Lower lobe of right lung (tissue), 2 donors: Measurements from ENCODE around the gene GIMAP8. TPM values are rescaled to one million over a fixed set of nuclear protein-coding genes. Genes with fewer than 3 reads are reported as not detected.

Source experiments
- ATAC-seq, 2 donors: fragments of 200-7000 bp; cut with Tn5 transposase; one replicate each; pipeline ENCODE4 v1.9.1; 2020 to 2022; ENCODE audit warnings: mild to moderate bottlenecking in 2 of 2, moderate library complexity in 2 of 2
- DNase-seq: peaks from one replicate; pipeline ENCODE4 v3.0.0-alpha.2; 2020
- H3K27ac ChIP-seq: fragments of 200-600 bp; one replicate; pipeline ENCODE4 v1.8.0; 2022
- H3K27me3 ChIP-seq: fragments of 200-600 bp; one replicate; pipeline ENCODE4 v1.8.0; 2022; ENCODE audit warnings: low read depth
- H3K36me3 ChIP-seq: fragments of 200-600 bp; one replicate; pipeline ENCODE4 v1.8.0; 2022; ENCODE audit warnings: mild to moderate bottlenecking
- H3K4me1 ChIP-seq: fragments of 200-600 bp; one replicate; pipeline ENCODE4 v1.8.0; 2022
- H3K4me3 ChIP-seq: fragments of 200-600 bp; one replicate; pipeline ENCODE4 v1.8.0; 2022; ENCODE audit warnings: mild to moderate bottlenecking
- H3K9me3 ChIP-seq: fragments of 200-600 bp; one replicate; pipeline ENCODE4 v1.8.0; 2022
- CTCF ChIP-seq: fragments of 200-600 bp; IDR thresholded peaks from one replicate; pipeline ENCODE4 v1.8.0; 2022; ENCODE audit warnings: antibody characterized with exemption, mild to moderate bottlenecking
- intact Hi-C: fragments of 100-400 bp; cut with DNase I; formaldehyde crosslinking; loops from one replicate; pipeline ENCODE4 v1.11.0; 2022
- total RNA-seq: library from RNA; stranded (reverse); fragmentation: NEBNext Ultra II Directional; extraction: Animal tissue kit (Norgen Biotek cat#: 25700); gene quantifications from one replicate; pipeline ENCODE4 v1.2.1, GENCODE V29; 2021
- donor health status: DM: no; HTN: yes; CAD: no; lungs with severe emphysema.

Gene GIMAP8
- total RNA-seq, 1 donor from 2014 or later = 44.4 TPM

- intact Hi-C loops = no loop called here
- no peaks in the 10 kb centered on the region for H3K27me3 ChIP-seq
- DNase-seq (no peak), ATAC-seq (no peak)
- no peak for TF ChIP-seq CTCF
- H3K27ac ChIP-seq = no peak overlapping the region
- no peak overlapping the region for H3K4me3 ChIP-seq
- no peaks in the 10 kb centered on the region for H3K9me3 ChIP-seq
- peaks cover 14% of the 10 kb centered on the region for H3K36me3 ChIP-seq
- no peaks in the 10 kb centered on the region for H3K4me1 ChIP-seq
These were observed 36.8 kb upstream of the GIMAP8 start for GRCh38 chr7:150413640-150414081.

- no peak for DNase-seq
- intact Hi-C loops = no loop called here
- no peaks in the 10 kb centered on the region for H3K9me3 ChIP-seq
These were observed 35.0 kb upstream of the GIMAP8 start for GRCh38 chr7:150415161-150416153.

DNA sequence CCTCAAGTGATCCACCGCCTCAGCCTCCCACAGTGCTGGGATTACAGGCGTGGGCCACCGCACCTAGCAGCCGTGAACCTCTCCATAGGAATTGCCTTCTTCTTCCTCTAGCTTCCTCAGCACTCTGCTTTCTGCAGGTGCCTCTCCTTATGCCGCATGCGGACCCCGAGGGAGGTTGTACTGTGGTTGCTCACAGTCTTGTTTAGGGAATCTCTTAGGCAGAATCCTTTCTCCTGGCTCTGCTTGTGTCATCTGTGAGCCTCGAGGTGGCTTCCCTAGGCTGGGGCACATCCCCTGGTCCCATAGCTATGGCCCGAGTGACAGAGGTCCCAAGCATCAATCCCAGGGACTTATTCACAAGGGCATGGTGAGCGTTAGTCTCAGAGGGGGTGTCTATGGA is 33.2 kb upstream of the GIMAP8 start:
- no peak for ATAC-seq
- H3K9me3 ChIP-seq = no peaks in the 10 kb centered on the region
- no peaks in the 10 kb centered on the region for H3K36me3 ChIP-seq
- no peak for DNase-seq
- peaks cover 6% of the 10 kb centered on the region for H3K4me1 ChIP-seq
- no peak overlapping the region for H3K4me3 ChIP-seq
- no peaks in the 10 kb centered on the region for H3K27me3 ChIP-seq
- intact Hi-C loops = no loop called here
- TF ChIP-seq CTCF = no peak
- H3K27ac ChIP-seq = no peak overlapping the region

More at GRCh38 chr7:150415161-150416153, 35.0 kb upstream of the GIMAP8 start:
- TF ChIP-seq CTCF = no peak
- no peaks in the 10 kb centered on the region for H3K27me3 ChIP-seq
- no peak overlapping the region for H3K4me3 ChIP-seq
- no peak overlapping the region for H3K27ac ChIP-seq
- peaks cover 6% of the 10 kb centered on the region for H3K36me3 ChIP-seq
- no peaks in the 10 kb centered on the region for H3K4me1 ChIP-seq
- peak in 1 of 2 donors; percentile 39 for ATAC-seq

DNA sequence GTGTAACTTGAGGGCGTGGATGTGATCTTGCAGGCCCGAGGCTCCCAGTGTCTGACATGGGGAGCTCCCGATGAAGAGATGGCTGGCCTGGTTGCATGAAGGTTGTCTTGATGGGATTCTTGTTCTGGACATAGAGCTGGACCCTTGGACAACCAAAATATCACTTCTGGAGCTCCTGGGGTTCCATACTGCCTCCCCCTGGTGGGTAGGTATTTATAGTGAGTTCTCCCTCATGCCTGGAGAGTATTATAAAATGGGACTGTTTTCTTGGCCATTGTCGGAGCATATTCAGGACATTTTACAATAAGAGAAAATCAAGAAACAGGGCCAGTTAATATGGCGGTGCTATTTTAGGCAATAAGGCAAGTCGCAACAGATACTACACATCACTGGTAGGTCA is 32.6 kb upstream of the GIMAP8 start:
- intact Hi-C loops = no loop called here
- no peak overlapping the region for H3K27ac ChIP-seq
- ATAC-seq (no peak), DNase-seq (no peak)
- no peak overlapping the region for H3K4me3 ChIP-seq
- no peak for TF ChIP-seq CTCF
- no peaks in the 10 kb centered on the region for H3K27me3 ChIP-seq
- H3K9me3 ChIP-seq = no peaks in the 10 kb centered on the region
- no peaks in the 10 kb centered on the region for H3K36me3 ChIP-seq
- H3K4me1 ChIP-seq = peaks cover 6% of the 10 kb centered on the region

DNA sequence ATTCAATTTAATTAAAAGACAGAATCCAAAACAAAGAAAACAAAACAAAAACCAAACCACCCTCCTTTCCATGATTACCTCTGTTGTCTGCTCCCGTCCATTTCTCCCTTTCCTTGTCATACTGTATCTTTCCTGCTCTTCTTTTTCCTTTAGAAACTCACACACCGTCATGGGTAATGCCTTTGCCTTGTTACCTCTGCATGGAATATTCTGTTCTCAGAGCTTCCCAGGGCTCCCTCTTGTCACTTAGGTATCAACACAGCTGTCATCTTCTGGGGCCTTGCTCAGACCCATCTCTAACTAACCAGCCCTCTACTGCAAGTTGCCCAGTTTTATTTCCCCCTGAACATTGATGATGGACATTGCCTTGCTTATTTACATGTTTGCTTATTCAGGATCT is 30.2 kb upstream of the GIMAP8 start:
- Histone ChIP-seq H3K9me3 (no peaks in the 10 kb centered on the region), H3K27ac (no peak overlapping the region), H3K4me1 (peaks cover 6% of the 10 kb centered on the region), H3K36me3 (no peaks in the 10 kb centered on the region), H3K27me3 (no peaks in the 10 kb centered on the region), H3K4me3 (no peak overlapping the region)
- TF ChIP-seq CTCF = no peak
- no peak for DNase-seq
- intact Hi-C loops = no loop called here
- ATAC-seq = no peak
